ENCODE data around the gene PARP9. TPM values are rescaled to one million over a fixed set of nuclear protein-coding genes. Genes with fewer than 3 reads are reported as not detected.
A peak's percentile ranks its signal among the peaks of the same experiment; 100 is the strongest.
"Not testable (repeated sequence)": the region's sequence is repeated elsewhere in the genome, so short reads cannot be mapped to it uniquely, and the experiment has no call there.

The PARP9 gene
- total RNA-seq, 1 donor from 2014 or later: 29.6 TPM

GRCh38 chr3:122520861-122521260 lies 43.2 kb downstream of the PARP9 start:
- no peak for DNase-seq (ENCODE audit: low spot score)

- no peak for DNase-seq (ENCODE audit: low spot score)
Observed at GRCh38 chr3:122519693-122520092, 44.4 kb downstream of the PARP9 start.

- DNase-seq (ENCODE audit: low spot score): no peak
Observed at GRCh38 chr3:122516846-122517360, 47.2 kb downstream of the PARP9 start.

DNA sequence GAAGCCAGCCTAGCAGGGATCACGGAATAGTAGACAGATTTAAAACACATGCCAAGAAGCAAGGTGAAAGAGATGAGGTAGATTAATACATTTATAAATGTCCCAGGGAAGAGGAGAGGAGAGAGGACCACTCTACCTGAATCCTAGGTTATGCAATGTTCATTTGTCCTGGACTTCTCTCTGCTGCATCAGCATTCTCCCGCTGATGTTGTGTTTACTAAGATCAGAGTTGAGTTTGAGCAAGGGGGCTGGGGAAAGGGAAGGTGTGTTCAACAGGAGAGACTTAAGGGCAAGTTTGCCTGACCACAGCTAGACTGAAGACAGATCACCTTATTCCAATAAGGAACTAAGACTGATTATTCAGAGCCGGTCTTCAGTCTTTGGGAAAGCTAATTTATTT lies 48.2 kb downstream of the PARP9 start:
- no peak for DNase-seq (ENCODE audit: low spot score)

DNA sequence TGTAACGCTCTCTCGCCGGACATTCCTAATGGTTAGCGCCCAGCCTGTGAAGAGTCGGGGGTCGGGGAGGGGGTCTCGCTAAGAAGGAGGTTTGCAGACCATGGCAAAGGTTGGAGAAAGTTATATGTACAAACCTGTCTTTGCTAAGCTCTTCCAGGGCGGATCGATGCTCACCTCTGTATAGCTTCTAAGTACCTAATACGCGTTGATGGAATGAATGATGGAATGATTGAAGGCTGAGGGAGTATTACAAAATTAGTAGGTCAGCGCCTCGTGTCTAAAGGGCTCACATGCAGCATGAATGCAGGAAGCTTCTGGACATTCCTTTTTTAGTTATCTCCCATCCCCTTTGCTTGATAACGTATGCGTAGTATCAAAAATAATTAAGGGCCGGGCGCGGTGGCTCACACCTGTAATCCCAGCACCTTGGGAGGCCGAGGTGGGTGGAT lies 49.1 kb downstream of the PARP9 start:
- no peak for DNase-seq (ENCODE audit: low spot score)

GRCh38 chr3:122514123-122515019 lies 49.7 kb downstream of the PARP9 start, which contains the start of gene KPNA1:
KPNA1 (minus strand) TSS chr3:122514939; CDS start chr3:122496565, 18,374 bp downstream.
- DNase-seq (ENCODE audit: low spot score): peak; percentile 85

GRCh38 chr3:122513386-122514122 lies 50.5 kb downstream of the PARP9 start:
- DNase-seq (ENCODE audit: low spot score): no peak

DNA sequence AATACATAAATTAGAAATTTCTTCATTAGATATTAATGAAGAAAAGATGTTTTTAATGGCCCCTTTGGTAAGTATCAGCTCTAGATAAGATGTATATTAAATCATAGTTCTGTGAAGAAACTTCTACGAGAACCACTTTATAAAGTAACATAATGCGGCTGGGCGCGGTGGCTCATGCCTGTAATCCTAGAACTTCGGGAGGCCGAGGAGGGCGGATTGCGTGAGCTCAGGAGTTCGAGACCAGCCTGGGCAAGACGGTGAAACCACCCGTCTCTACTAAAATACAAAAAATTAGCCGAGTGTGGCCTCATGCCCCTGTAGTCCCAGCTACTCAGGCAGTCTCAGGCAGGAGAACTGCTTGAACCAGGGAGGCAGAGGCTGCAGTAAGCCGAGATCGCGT lies 51.8 kb downstream of the PARP9 start:
- no peak for DNase-seq (ENCODE audit: low spot score)

DNA sequence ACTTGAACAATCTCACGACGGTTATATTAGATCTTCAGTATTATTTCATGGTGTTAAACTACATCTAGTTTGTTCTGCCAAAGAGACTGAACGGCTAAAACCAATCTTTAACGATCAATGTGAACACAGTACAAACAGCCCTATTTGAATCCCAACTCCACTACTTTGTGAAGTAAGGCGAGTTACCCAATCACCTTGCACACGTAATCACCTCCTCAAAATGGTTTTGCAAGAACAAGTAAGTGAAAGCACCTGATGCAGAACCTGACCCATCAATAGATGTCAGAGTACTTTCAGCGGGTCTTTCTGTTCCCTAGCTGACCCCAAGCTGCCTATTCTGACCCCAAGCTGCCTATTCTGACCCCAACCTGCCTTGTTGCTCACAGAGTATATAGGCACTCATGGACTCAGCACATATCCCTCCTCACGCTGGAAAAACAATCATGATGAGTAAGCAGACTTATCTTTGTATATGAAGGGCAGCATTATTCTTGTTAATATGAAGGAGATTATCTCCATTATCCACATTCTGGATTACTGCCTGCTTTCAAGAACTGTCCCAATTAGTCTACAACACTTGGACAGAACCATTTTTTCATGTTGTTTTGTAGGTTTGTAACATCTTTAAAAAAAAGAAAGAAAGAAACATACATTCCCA lies 53.1 kb downstream of the PARP9 start:
- no peak for DNase-seq (ENCODE audit: low spot score)

- DNase-seq (ENCODE audit: low spot score): not testable (repeated sequence)
Observed at GRCh38 chr3:122508944-122509343, 55.2 kb downstream of the PARP9 start.

- no peak for DNase-seq (ENCODE audit: low spot score)
Observed at GRCh38 chr3:122508135-122508914, 55.8 kb downstream of the PARP9 start.

GRCh38 chr3:122506450-122506849 lies 57.6 kb downstream of the PARP9 start:
- no peak for DNase-seq (ENCODE audit: low spot score)

DNA sequence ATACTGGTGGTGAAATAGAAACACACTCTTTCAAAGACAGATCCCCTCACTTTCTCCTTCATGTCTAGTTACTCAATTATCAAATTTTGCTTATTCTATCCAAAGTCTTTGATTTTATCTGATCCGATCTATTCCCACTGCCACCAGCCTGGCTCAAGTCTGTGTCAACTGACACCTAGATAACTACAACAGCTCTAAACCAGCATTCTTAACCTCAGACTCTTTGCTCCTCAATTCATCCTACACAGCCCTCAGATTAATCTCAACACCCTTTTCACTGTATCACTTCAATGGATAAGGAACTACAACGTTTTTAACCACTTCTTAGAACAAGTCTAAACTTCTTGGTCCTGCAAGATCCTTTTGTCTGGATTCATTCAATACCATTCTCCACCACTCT lies 58.4 kb downstream of the PARP9 start:
- DNase-seq (ENCODE audit: low spot score): no peak

DNA sequence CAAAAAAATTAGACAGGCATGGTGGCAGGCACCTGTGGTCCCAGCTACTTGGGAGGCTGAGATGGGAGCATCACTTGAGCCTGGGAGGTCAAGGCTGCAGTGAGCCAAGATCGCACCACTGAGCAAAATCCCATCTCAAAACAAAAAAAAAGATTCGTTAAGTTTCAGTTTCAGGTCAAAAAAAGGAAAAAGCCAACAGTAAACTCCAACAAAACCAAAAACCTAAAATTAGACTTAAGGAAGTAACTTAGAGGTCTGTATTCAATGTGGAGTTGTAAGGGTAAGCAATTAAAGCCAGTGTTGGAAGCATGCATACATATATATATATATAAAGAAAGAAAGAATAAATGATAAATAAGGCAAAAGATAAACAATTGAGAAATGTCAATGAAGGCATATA lies 61.2 kb downstream of the PARP9 start:
- DNase-seq (ENCODE audit: low spot score): no peak

DNA sequence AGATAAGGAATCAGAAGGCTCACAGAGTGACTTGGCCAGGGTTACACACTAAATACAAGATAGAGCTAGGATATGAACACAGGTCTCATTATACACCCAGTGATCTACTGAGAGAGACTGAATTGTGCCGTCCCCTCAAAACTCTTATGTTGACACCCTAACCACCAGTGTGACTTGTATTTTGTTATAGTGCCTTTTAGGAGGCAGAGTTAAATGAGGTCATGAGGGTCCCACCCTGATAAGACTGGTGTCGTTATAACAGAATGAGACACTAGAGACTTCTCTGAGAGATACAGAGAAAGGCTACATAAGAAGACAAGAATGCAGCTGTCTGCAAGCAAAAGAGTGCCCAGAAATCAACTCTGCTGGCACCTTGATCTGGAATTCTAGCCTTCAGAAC lies 62.0 kb downstream of the PARP9 start:
- DNase-seq (ENCODE audit: low spot score): no peak

- DNase-seq (ENCODE audit: low spot score): not testable (repeated sequence)
Observed at GRCh38 chr3:122500964-122501363, 63.1 kb downstream of the PARP9 start.

- DNase-seq (ENCODE audit: low spot score): no peak
Observed at GRCh38 chr3:122498152-122498551, 65.9 kb downstream of the PARP9 start.

DNA sequence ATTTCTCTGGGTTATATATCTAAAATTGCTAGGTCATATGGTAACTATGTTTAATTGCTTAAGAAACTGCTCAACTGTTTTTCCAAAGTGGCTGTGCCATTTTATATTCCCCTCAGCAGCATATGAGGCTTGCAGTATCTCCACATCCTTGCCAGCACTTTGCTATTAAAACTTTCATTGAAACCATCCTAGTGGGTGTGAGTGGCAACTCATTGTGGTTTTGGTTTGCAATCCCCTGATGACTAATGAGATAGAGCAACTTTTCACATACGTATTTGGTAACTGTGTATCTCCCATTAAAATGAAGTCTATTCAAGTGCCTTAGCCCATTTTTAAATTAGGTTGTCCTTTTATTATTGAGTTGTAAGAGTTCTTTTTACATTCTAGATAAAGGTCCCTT lies 66.7 kb downstream of the PARP9 start:
- DNase-seq (ENCODE audit: low spot score): no peak

- no peak for DNase-seq (ENCODE audit: low spot score)
Observed at GRCh38 chr3:122496508-122496907, 67.6 kb downstream of the PARP9 start.

DNA sequence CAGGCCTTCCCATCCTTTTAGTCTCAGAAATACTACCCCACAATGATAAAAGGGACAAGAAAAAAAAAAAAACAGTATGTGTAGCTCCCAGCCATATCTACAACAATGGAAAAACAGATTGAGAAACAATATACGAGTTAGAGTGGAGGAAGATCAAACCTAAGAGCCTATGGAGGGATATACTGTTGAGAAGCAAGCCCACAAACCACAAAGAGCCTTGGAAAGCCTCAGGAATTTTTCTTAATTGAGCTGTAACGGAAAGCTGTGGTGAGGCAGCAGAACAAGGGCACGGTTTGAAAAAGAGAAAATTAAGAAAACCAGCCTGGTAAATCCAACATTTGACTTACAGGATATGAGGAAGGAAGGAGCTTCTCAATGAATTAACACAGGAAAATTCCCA lies 70.8 kb downstream of the PARP9 start:
- DNase-seq (ENCODE audit: low spot score): no peak

DNA sequence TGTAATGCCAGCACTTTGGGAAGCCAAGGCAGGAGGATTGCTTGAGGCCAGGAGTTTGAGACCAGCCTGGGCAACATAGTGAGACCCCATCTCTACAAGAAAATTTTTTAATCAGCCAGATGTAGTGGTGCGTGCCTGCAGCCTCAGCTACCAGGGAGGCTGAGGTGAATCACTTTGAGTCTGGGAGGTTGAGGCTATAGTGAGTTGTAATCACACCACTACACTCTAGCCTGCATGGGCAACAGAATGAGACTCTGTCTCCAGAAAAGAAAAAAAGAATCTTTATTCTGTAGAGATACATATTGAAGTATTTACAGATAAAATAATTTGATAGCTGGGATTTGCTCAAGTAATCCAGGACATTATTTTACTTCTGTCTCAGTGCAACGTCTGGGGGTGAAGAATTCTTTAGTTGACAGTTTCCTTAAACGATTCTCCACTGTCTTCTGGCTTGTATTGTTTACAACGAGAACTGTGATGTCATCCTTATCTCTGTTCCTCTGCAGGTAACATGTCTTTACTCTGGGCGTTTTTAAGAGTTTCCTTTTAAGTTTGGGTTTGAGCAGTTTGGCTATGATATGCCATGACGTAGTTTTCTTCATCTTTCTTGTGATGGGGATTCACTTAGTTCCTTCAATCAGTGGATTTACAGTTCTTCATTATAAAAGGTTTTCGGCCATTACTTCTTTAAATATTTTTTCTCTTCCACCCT lies 75.7 kb downstream of the PARP9 start:
- DNase-seq (ENCODE audit: low spot score): no peak

Measured in mucosa of gallbladder (tissue), 1 donor.